Spinal cord (tissue), 10 donors: ENCODE results near the gene PELI2. TPM values are rescaled to one million over a fixed set of nuclear protein-coding genes. Genes with fewer than 3 reads are reported as not detected.

Experiments
- DNase-seq, 6 donors: peaks; one replicate each; pipeline versions ENCODE4 v3.0.0 to v3.0.0-alpha.2; 2013 to 2015; ENCODE audit warnings: low spot score in 6 of 6, low read depth in 4 of 6
- H3K27ac ChIP-seq: one replicate; pipeline ENCODE4 v1.5.1; 2013; ENCODE audit warnings: low read depth, low read length, control low read depth
- H3K27me3 ChIP-seq: one replicate; pipeline ENCODE4 v1.6.1; 2013; ENCODE audit warnings: low read length; ENCODE audit not compliant: control insufficient read depth, insufficient read depth
- H3K36me3 ChIP-seq: one replicate; pipeline ENCODE4 v1.6.1; 2013; ENCODE audit warnings: low read length; ENCODE audit not compliant: control insufficient read depth, insufficient read depth
- H3K4me1 ChIP-seq: one replicate; pipeline ENCODE4 v1.6.1; 2013; ENCODE audit warnings: low read length; ENCODE audit not compliant: control insufficient read depth, insufficient read depth
- H3K4me3 ChIP-seq: one replicate; pipeline ENCODE4 v1.5.1; 2013; ENCODE audit warnings: low read depth, low read length, control low read depth
- H3K9me3 ChIP-seq: one replicate; pipeline ENCODE4 v1.6.1; 2013; ENCODE audit warnings: low read length; ENCODE audit not compliant: control insufficient read depth, insufficient read depth
- WGBS: methylation state at CpG from one replicate; pipeline ENCODE4 v1.1.5; 2013; ENCODE audit warnings: missing lambda C conversion rate; ENCODE audit not compliant: insufficient coverage; 5-methylcytosine and 5-hydroxymethylcytosine counted together
- polyA plus RNA-seq, 2 donors: library from polyadenylated mRNA; unstranded; fragments of 120-200 nt; gene quantifications; one replicate each; pipeline ENCODE4 v1.2.1, GENCODE V29; 2013; ENCODE audit not compliant: insufficient read length in 2 of 2
- total RNA-seq, 2 donors: library from RNA; depleted of rRNA in 1 of 2; stranded (reverse); fragments of 120-200 nt in 1 of 2; fragments of >200 nt in 1 of 2; gene quantifications; one replicate each; pipeline versions ENCODE4 v1.2.3 to v1.2.4, GENCODE V29; 2013 to 2014
- donor health status: healthy.

The PELI2 gene
- total and polyA plus RNA-seq, 4 donors, result 8.5 to 20.3 (median 12.9) TPM

DNA sequence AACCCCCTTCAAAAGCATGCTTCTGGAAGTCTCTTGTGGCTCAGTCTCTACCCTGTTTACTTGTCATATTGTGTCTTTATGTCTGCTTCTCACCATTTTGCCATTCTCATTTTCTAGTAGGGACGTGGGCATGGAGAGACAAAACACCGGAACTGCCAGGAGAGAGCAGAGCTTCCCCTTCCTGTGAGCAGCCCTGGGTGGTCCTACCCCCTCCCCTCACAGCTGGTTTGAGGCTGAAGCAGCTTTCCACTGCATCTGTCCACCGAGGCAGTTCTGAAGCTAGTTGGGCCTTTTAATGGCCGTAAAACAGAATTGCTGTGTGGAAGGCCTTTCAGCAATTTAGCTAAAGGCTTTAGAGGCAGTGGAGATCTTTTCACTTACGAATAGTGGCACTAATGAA is 77.0 kb downstream of the PELI2 start:
- 44% methylated on average over 4 of the region's 5 CpGs for WGBS
- no peak overlapping the region for H3K27ac ChIP-seq
- H3K9me3 ChIP-seq, result no peaks in the 10 kb centered on the region
- H3K36me3 ChIP-seq, result no peaks in the 10 kb centered on the region
- no peaks in the 10 kb centered on the region for H3K27me3 ChIP-seq
- no peak overlapping the region for H3K4me3 ChIP-seq
- peak in 1 of 6 donors; percentile 53 for DNase-seq
- H3K4me1 ChIP-seq, result peaks cover 7% of the 10 kb centered on the region

DNA sequence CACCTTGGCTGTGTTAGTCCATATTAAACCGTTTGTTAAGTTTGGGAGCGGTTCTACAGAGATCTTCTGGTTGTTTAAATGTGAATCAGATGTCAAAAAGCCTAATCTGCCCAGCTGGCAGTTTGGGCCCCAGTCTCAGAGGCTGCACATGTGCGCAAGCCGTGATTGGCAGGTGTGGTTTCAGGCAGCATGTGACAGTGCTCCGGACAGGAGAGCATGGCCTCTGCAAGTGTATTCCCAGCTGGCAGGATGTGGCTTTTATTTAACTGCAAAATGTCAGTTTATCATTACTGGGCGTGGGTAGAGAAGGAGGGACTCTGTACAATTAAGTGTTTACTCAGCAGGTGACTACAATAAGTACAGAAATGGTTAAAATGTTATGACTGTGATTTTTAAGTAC is 77.5 kb downstream of the PELI2 start:
- no peak overlapping the region for H3K27ac ChIP-seq
- DNase-seq, result no peak
- WGBS, result 70% methylated on average over 6 of the region's 6 CpGs
- no peaks in the 10 kb centered on the region for H3K9me3 ChIP-seq
- H3K27me3 ChIP-seq, result no peaks in the 10 kb centered on the region
- peaks cover 7% of the 10 kb centered on the region for H3K4me1 ChIP-seq
- no peak overlapping the region for H3K4me3 ChIP-seq
- no peaks in the 10 kb centered on the region for H3K36me3 ChIP-seq

DNA sequence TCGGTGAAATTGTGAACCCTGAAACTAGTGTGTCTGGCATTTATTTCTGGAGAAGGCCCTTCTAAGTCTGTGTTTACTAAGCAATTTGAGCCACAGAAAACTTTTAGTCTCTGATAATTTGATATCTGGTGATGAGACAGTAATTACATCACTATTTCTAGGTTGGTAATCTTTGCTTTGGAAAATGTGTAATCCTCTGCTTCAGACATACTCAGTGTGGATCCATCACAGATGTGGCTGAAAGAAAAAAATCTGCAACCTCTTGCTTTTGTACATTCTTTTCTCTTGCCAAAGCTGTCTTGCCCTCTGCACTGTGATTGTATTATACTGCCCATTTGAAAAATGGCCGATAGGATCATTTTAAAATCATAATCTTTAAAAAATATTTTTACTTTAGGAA is 78.1 kb downstream of the PELI2 start:
- H3K4me3 ChIP-seq, result no peak overlapping the region
- H3K4me1 ChIP-seq, result peaks cover 7% of the 10 kb centered on the region
- no peak overlapping the region for H3K27ac ChIP-seq
- no CpG with 5 or more reads among the region's 2 CpGs for WGBS
- DNase-seq, result no peak
- no peaks in the 10 kb centered on the region for H3K36me3 ChIP-seq
- no peaks in the 10 kb centered on the region for H3K9me3 ChIP-seq
- no peaks in the 10 kb centered on the region for H3K27me3 ChIP-seq

DNA sequence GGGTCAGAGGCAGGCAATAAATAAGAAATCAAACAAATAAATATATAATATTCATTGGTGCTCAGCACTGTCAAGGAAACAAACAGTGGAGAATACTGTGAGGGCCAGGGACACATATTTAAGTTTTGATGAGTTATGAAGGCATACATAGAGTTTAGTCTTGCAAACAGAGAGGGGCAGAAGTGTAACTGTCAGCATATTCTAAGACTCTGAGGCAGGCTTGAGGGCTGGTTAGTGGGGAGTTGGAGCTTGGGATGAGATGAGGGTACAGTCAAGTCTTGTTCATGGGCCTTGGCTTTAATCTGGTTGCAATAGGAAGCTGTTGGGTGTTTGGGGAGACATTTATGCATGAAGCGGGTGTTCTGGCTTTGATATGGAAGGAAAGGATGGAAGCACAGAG is 78.9 kb downstream of the PELI2 start:
- WGBS, result 100% methylated on average over 1 of the region's 1 CpG
- peaks cover 7% of the 10 kb centered on the region for H3K4me1 ChIP-seq
- no peak overlapping the region for H3K27ac ChIP-seq
- DNase-seq, result no peak
- no peak overlapping the region for H3K4me3 ChIP-seq
- no peaks in the 10 kb centered on the region for H3K9me3 ChIP-seq
- H3K27me3 ChIP-seq, result no peaks in the 10 kb centered on the region
- no peaks in the 10 kb centered on the region for H3K36me3 ChIP-seq

DNA sequence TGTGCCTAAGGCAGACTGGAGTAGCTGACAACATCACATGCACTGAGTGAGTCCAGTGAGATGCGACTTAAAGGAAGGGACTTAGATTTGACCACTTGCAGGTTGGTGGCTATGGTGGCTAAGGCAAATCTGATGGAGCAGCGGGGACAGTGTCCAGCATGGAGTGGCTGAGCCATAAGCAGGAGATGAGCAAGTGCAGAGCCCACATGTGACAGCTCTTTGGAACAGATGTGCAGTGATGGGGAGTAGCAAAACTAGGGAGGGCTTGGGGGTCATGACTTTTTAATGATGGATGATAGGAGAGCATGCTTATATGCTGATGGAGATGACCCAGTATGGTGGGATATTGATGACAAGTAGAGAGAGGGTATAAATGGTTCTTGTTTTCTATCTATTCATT is 80.2 kb downstream of the PELI2 start:
- Histone ChIP-seq H3K27ac (no peak overlapping the region), H3K9me3 (no peaks in the 10 kb centered on the region), H3K4me1 (peaks cover 7% of the 10 kb centered on the region), H3K27me3 (no peaks in the 10 kb centered on the region), H3K36me3 (no peaks in the 10 kb centered on the region), H3K4me3 (no peak overlapping the region)
- WGBS, result 100% methylated on average over 2 of the region's 2 CpGs
- no peak for DNase-seq

DNA sequence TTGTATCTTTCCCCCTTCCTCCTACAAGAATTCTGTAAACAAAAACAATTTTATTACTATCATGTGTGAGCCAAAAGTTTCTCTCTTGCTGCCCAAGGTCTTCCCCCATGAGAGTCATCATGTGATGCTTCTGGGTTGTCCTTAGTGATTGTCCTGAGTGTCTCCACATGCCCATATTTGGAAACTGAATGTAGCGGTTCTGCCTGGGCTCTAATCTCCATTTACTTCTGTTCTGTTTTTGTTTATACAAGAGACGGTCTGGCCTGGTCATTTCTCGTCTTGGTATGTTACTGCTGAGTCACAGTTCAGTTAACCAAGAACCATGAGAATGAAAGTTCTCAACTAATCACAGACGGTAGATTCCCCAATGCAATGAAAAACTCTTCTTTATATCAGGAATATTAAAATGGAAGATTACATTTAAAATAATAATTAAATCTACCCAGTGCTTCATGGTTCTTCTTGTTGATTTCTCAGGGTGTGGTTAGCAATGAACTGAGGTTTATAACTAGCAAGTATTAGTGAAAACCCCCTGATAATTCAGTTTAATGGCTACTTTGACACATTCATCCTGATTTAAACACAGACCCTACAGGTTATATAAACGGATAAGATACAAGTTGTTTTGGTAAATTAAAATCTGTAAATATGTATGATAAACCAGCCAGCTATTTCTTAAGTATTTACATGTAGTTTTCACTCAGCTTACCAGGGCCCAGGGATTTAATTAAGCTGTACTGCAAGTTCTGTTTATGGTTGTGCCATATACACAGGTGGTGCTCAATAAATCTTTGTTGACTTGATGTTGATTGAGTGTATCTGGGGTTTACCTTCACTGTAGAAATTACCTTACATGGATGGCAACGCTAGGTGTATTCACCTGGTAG is 81.1 kb downstream of the PELI2 start:
- no peaks in the 10 kb centered on the region for H3K36me3 ChIP-seq
- no peaks in the 10 kb centered on the region for H3K27me3 ChIP-seq
- no peak overlapping the region for H3K27ac ChIP-seq
- H3K4me1 ChIP-seq, result peaks cover 7% of the 10 kb centered on the region
- no peaks in the 10 kb centered on the region for H3K9me3 ChIP-seq
- no peak for DNase-seq
- H3K4me3 ChIP-seq, result no peak overlapping the region
- no CpG with 5 or more reads among the region's 6 CpGs for WGBS

DNA sequence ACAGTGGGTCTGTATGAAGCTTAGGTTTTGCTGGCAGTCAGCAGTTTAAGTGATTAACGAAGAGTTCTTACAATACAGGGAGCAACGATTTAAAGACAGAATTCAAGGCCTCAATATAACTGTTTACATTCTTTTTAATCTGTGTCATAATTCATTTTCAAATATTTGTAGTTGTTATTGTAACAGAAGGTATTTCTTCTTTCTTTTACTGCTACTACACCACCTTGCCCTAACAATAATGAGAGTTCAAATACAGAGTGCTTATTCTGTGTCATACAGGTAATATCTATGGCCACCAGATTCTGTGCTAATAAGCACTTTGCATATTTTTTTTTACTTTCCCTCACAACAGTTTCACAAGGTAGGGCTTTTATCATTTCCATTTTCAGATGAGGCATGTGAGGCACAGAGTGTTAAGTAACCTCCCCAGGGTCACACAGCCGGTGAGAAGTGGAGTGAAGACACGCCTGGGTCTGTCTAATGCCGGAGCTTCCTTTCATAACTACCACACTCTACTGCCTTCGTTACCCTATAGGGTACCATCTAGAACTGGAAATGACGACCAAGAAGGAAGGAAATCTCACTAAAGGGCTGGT is 81.9 kb downstream of the PELI2 start:
- Histone ChIP-seq H3K4me1 (peaks cover 7% of the 10 kb centered on the region), H3K36me3 (no peaks in the 10 kb centered on the region), H3K9me3 (no peaks in the 10 kb centered on the region), H3K4me3 (no peak overlapping the region), H3K27me3 (no peaks in the 10 kb centered on the region), H3K27ac (no peak overlapping the region)
- WGBS, result no CpG with 5 or more reads among the region's 7 CpGs
- peak in 1 of 6 donors; percentile 59 for DNase-seq

DNA sequence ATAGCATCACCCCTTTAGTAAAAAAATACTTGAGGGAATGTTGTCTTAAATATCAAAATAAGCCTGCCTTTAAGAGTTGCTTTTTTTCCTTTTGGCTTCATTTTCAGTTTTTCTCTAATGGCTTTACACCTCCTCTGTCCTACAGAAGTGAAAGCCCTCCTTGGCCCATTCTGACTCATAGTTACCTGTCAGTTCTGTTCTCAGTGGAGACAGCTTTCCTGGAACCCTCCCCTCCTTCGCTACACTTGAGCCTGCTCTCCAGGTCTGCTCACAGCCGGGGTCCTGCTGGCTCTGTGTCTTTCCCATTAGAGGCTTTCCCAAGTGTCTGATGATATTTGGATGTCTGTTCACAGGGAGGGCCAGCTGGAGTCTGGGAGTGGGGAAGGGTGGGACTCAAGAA is 84.0 kb downstream of the PELI2 start:
- WGBS, result 100% methylated on average over 2 of the region's 2 CpGs
- DNase-seq, result no peak
- no peak overlapping the region for H3K27ac ChIP-seq

DNA sequence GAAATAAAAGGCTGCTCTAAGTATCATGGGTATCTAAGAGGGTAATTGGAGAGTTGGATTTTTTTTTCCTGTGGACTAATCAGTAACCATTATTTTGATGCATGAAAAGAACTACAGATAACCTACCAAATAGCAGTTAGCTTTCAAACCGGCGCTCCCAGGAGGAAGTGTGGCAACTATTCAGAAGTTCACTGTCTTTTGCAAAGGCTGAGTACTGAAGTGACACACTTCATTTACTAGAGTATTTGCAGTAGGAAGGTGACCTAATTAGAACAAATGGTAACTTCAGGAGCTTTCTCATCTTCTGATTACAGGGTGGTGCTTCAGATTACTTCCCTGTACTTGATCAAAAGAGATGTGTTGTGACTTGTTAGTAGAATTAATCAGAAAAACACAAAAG is 87.7 kb downstream of the PELI2 start:
- DNase-seq, result no peak
- Histone ChIP-seq H3K9me3 (no peaks in the 10 kb centered on the region), H3K4me3 (no peak overlapping the region), H3K27me3 (no peaks in the 10 kb centered on the region), H3K36me3 (no peaks in the 10 kb centered on the region), H3K27ac (no peak overlapping the region), H3K4me1 (no peaks in the 10 kb centered on the region)
- WGBS, result no CpG with 5 or more reads among the region's 2 CpGs

More for the DNA sequence above, 84.0 kb downstream of the PELI2 start:
- no peaks in the 10 kb centered on the region for H3K27me3 ChIP-seq
- no peaks in the 10 kb centered on the region for H3K4me1 ChIP-seq
- no peak overlapping the region for H3K4me3 ChIP-seq
- no peaks in the 10 kb centered on the region for H3K9me3 ChIP-seq
- H3K36me3 ChIP-seq, result no peaks in the 10 kb centered on the region

DNA sequence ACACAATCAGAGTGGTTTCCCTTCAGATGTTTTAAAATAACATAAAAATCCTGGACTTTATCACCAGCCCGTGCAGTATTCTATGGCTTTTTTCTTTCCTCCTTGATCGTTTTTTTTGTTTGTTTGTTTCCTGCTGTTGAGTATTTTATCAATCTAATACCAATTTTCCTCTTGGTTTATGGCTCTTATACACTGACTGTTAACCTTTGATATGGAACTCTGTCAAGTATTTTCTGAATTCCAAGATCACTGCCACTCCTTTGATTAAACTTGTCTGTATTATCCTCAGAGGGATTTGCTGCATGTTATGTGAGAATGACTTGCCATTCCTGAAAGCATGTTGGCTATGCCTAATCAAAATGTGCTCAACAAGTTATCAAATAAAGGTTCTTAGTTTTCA is 88.4 kb downstream of the PELI2 start:
- peaks cover 2% of the 10 kb centered on the region for H3K4me1 ChIP-seq
- H3K36me3 ChIP-seq, result no peaks in the 10 kb centered on the region
- no peaks in the 10 kb centered on the region for H3K9me3 ChIP-seq
- H3K4me3 ChIP-seq, result no peak overlapping the region
- WGBS, result no CpG with 5 or more reads among the region's 2 CpGs
- H3K27me3 ChIP-seq, result no peaks in the 10 kb centered on the region
- no peak for DNase-seq
- no peak overlapping the region for H3K27ac ChIP-seq
